Esophagus muscularis mucosa (tissue), 4 donors: ENCODE results near the gene ICA1L. TPM values are rescaled to one million over a fixed set of nuclear protein-coding genes. Genes with fewer than 3 reads are reported as not detected.

Source experiments
- DNase-seq: peaks from one replicate; pipeline ENCODE4 v3.0.0-alpha.2; 2017; ENCODE audit errors: extremely low spot score
- H3K27ac ChIP-seq, 4 donors: fragments of 200-600 bp; sonication (generic); replicated peaks in 1 of 4; 1 replicate in 3 of 4; 2 replicates in 1 of 4; pipeline ENCODE4 v1.5.1; 2016 to 2019; ENCODE audit warnings: mild to moderate bottlenecking in 1 of 4
- H3K27me3 ChIP-seq, 4 donors: fragments of 200-600 bp; sonication (generic); one replicate each; pipeline versions ENCODE4 v1.5.1 to v1.6.0; 2016 to 2019
- H3K36me3 ChIP-seq, 4 donors: fragments of 200-600 bp; sonication (generic); one replicate each; pipeline ENCODE4 v1.5.1; 2016 to 2019
- H3K4me1 ChIP-seq, 4 donors: fragments of 200-600 bp; sonication (generic); one replicate each; pipeline ENCODE4 v1.5.1; 2016 to 2019
- H3K4me3 ChIP-seq, 4 donors: fragments of 200-600 bp; sonication (generic); 1 replicate in 2 of 4; 2 replicates in 2 of 4; pipeline ENCODE4 v1.5.1; 2016 to 2019; ENCODE audit warnings: mild to moderate bottlenecking in 4 of 4, moderate library complexity in 1 of 4
- H3K9me3 ChIP-seq, 4 donors: fragments of 200-600 bp; sonication (generic); 1 replicate in 3 of 4; 2 replicates in 1 of 4; pipeline ENCODE4 v1.5.1; 2016 to 2019
- CTCF ChIP-seq, 3 experiments: fragments of 200-600 bp in 2 of 3; fragments of 450-650 bp in 1 of 3; sonication (generic) in 2 of 3; IDR thresholded peaks; one replicate each; pipeline ENCODE4 v1.5.1; 2017 to 2019; ENCODE audit warnings: antibody characterized with exemption in 3 of 3, mild to moderate bottlenecking in 2 of 3, moderate library complexity in 1 of 3
- EP300 ChIP-seq: sonication (generic); formaldehyde crosslinking; IDR thresholded peaks from one replicate; pipeline ENCODE4 v1.6.1; 2017; ENCODE audit warnings: antibody characterized with exemption
- POLR2A ChIP-seq: fragments of 450-650 bp; IDR thresholded peaks from one replicate; pipeline ENCODE4 v1.6.1; 2017; ENCODE audit warnings: antibody characterized with exemption, moderate library complexity, mild to moderate bottlenecking, low read depth
- POLR2AphosphoS5 ChIP-seq, 2 donors: sonication (generic); formaldehyde crosslinking; IDR thresholded peaks; one replicate each; pipeline ENCODE4 v1.6.1; 2017; ENCODE audit warnings: antibody characterized with exemption in 2 of 2
- WGBS: methylation state at CpG from one replicate; pipeline ENCODE4 v1.1.5; 2018; 5-methylcytosine and 5-hydroxymethylcytosine counted together
- intact Hi-C: fragments of 100-400 bp; cut with DNase I; formaldehyde crosslinking; loops from one replicate; pipeline ENCODE4 v1.15.1; 2023
- total RNA-seq, 4 donors: library from RNA; depleted of rRNA; stranded (reverse); fragments of >200 nt; gene quantifications; one replicate each; pipeline versions ENCODE4 v1.1.0 to v1.2.1, GENCODE V29; 2016

Gene ICA1L
- total RNA-seq, 4 donors from 2014 or later, result 9.6 to 14.4 (median 11.8) TPM

GRCh38 chr2:202771741-202772460 lies 99.7 kb downstream of the ICA1L start:
- intact Hi-C loops, result no loop called here
- DNase-seq, result no peak

GRCh38 chr2:202771336-202771735 lies 100.2 kb downstream of the ICA1L start:
- H3K27ac ChIP-seq, result no peak overlapping the region
- intact Hi-C loops, result no loop called here
- no peak for DNase-seq
- H3K4me1 ChIP-seq, result no peaks in the 10 kb centered on the region
- H3K36me3 ChIP-seq, result peaks cover 0 to 25% (median 5%) of the 10 kb centered on the region in 4 donors
- TF ChIP-seq EP300 (no peak), CTCF (IDR thresholded peaks at IDR 0.05) (no peak), POLR2AphosphoS5 (IDR thresholded peaks at IDR 0.05) (no peak), POLR2A (no peak)
- no peaks in the 10 kb centered on the region for H3K9me3 ChIP-seq
- 84% methylated on average over 1 of the region's 1 CpG for WGBS
- no peak overlapping the region for H3K4me3 ChIP-seq
- no peaks in the 10 kb centered on the region for H3K27me3 ChIP-seq

More at GRCh38 chr2:202771741-202772460, 99.7 kb downstream of the ICA1L start:
- no peaks in the 10 kb centered on the region for H3K4me1 ChIP-seq
- no peak overlapping the region for H3K4me3 ChIP-seq
- H3K27me3 ChIP-seq, result no peaks in the 10 kb centered on the region
- H3K36me3 ChIP-seq, result peaks cover 0 to 25% (median 5%) of the 10 kb centered on the region in 4 donors
- H3K9me3 ChIP-seq, result no peaks in the 10 kb centered on the region
- TF ChIP-seq POLR2AphosphoS5 (IDR thresholded peaks at IDR 0.05) (no peak), CTCF (IDR thresholded peaks at IDR 0.05) (no peak), POLR2A (no peak), EP300 (no peak)
- 73% methylated on average over 7 of the region's 7 CpGs for WGBS
- H3K27ac ChIP-seq, result no peak overlapping the region

- intact Hi-C loops, result no loop called here
- no peak for DNase-seq
- Histone ChIP-seq H3K36me3 (peaks cover 0 to 31% (median 6%) of the 10 kb centered on the region in 4 donors), H3K9me3 (no peaks in the 10 kb centered on the region), H3K27ac (no peak overlapping the region), H3K4me1 (no peaks in the 10 kb centered on the region), H3K27me3 (no peaks in the 10 kb centered on the region), H3K4me3 (no peak overlapping the region)
- no peak for TF ChIP-seq CTCF (IDR thresholded peaks at IDR 0.05)
- no peak for TF ChIP-seq POLR2A
- TF ChIP-seq POLR2AphosphoS5 (IDR thresholded peaks at IDR 0.05), result no peak
- TF ChIP-seq EP300, result no peak
These were observed 102.4 kb downstream of the ICA1L start for GRCh38 chr2:202769201-202769600.

GRCh38 chr2:202768273-202768672 lies 103.3 kb downstream of the ICA1L start:
- Histone ChIP-seq H3K27me3 (no peaks in the 10 kb centered on the region), H3K4me1 (no peaks in the 10 kb centered on the region), H3K27ac (no peak overlapping the region), H3K36me3 (peaks cover 0 to 23% (median 4%) of the 10 kb centered on the region in 4 donors), H3K9me3 (no peaks in the 10 kb centered on the region), H3K4me3 (no peak overlapping the region)
- TF ChIP-seq EP300 (no peak), CTCF (IDR thresholded peaks at IDR 0.05) (no peak), POLR2A (no peak), POLR2AphosphoS5 (IDR thresholded peaks at IDR 0.05) (no peak)
- DNase-seq, result no peak
- intact Hi-C loops, result no loop called here

GRCh38 chr2:202765436-202765835 lies 106.1 kb downstream of the ICA1L start:
- Histone ChIP-seq H3K27me3 (no peaks in the 10 kb centered on the region), H3K4me1 (no peaks in the 10 kb centered on the region), H3K27ac (no peak overlapping the region), H3K9me3 (no peaks in the 10 kb centered on the region), H3K4me3 (no peak overlapping the region), H3K36me3 (peaks cover 0 to 22% (median 4%) of the 10 kb centered on the region in 4 donors)
- intact Hi-C loops, result no loop called here
- no peak for TF ChIP-seq POLR2AphosphoS5 (IDR thresholded peaks at IDR 0.05)
- no peak for TF ChIP-seq CTCF (IDR thresholded peaks at IDR 0.05)
- no peak for TF ChIP-seq EP300
- no peak for TF ChIP-seq POLR2A
- no peak for DNase-seq
- WGBS, result 79% methylated on average over 5 of the region's 5 CpGs
